Kidney (tissue), 14 donors: ENCODE results near the gene EWSR1. TPM values are rescaled to one million over a fixed set of nuclear protein-coding genes. Genes with fewer than 3 reads are reported as not detected.
"Not testable (repeated sequence)": the region's sequence is repeated elsewhere in the genome, so short reads cannot be mapped to it uniquely, and the experiment has no call there.

Source experiments
- DNase-seq, 5 donors: peaks; one replicate each; pipeline ENCODE4 v3.0.0-alpha.2; 2013 to 2020
- FAIRE-seq: peaks from 2 replicates; lab custom pipeline; 2012; peaks lifted over from hg19 to GRCh38; lab: Jason Lieb, UNC
- H3K27ac ChIP-seq, 2 donors: one replicate each; pipeline ENCODE4 v1.7.0; 2013; ENCODE audit warnings: low read depth in 2 of 2, low read length in 2 of 2, inconsistent platforms in 1 of 2
- H3K27me3 ChIP-seq: one replicate; pipeline ENCODE4 v1.7.1; 2013; ENCODE audit warnings: low read length, inconsistent platforms; ENCODE audit not compliant: control insufficient read depth, insufficient read depth
- H3K36me3 ChIP-seq, 3 donors: one replicate each; pipeline versions ENCODE4 v1.7.0 to v1.7.1; 2013; ENCODE audit warnings: low read length in 3 of 3, control low read depth in 1 of 3, inconsistent platforms in 1 of 3; ENCODE audit not compliant: insufficient read depth in 3 of 3, control insufficient read depth in 2 of 3
- H3K4me1 ChIP-seq, 3 donors: one replicate each; pipeline versions ENCODE4 v1.7.0 to v1.7.1; 2013; ENCODE audit warnings: low read length in 3 of 3, inconsistent platforms in 1 of 3, low read depth in 1 of 3; ENCODE audit not compliant: control insufficient read depth in 2 of 3, insufficient read depth in 2 of 3
- H3K4me3 ChIP-seq, 3 donors: one replicate each; pipeline versions ENCODE4 v1.7.0 to v1.8.1; 2013; ENCODE audit warnings: low read length in 3 of 3, control low read depth in 1 of 3, inconsistent platforms in 1 of 3
- H3K9ac ChIP-seq, 3 donors: one replicate each; pipeline versions ENCODE4 v1.7.0 to v1.7.1; 2013; ENCODE audit warnings: low read length in 3 of 3, control low read depth in 1 of 3, inconsistent platforms in 1 of 3
- H3K9me3 ChIP-seq, 3 donors: one replicate each; pipeline versions ENCODE4 v1.7.0 to v1.7.1; 2013; ENCODE audit warnings: low read length in 3 of 3, control low read depth in 1 of 3, inconsistent platforms in 1 of 3; ENCODE audit not compliant: control insufficient read depth in 2 of 3, insufficient read depth in 1 of 3
- CTCF ChIP-seq: IDR thresholded peaks from 3 replicates; pipeline ENCODE4 v1.5.1; 2012; ENCODE audit warnings: mild to moderate bottlenecking, moderate library complexity, borderline replicate concordance; ENCODE audit not compliant: insufficient read depth; ENCODE audit errors: extremely low read depth
- intact Hi-C: fragments of 100-400 bp; cut with DNase I; formaldehyde crosslinking; loops from one replicate; pipeline ENCODE4 v1.11.1; 2022
- polyA plus RNA-seq: library from polyadenylated mRNA; stranded (reverse); fragments of 350-450 nt; fragmentation: Illumina TruSeq; extraction: RNeasy Lipid Tissue Mini Kit (QIAGEN cat#74804); gene quantifications from one replicate; pipeline ENCODE4 v1.2.3, GENCODE V29; 2014; ENCODE audit warnings: low read depth, low replicate concordance; ENCODE audit not compliant: insufficient read depth
- total RNA-seq: library from RNA; stranded (reverse); fragmentation: NEBNext Ultra II Directional; extraction: Animal tissue kit (Norgen Biotek cat#: 25700); gene quantifications from one replicate; pipeline ENCODE4 v1.2.1, GENCODE V29; 2021
- donor health status: control.
- donor health status: control.
- donor health status: control.
- donor health status: control.
- donor health status: control.
- donor health status: DM: yes; HTN: yes; CAD: no.
- donor health status: Normal renal cell carcinoma (clear cell type).

EWSR1 gene
- total and polyA plus RNA-seq, 2 donors from 2014 or later = 124 to 214 TPM

GRCh38 chr22:29231971-29232959, 35.8 kb upstream of the EWSR1 start:
- no peak overlapping the region for H3K9ac ChIP-seq
- intact Hi-C loops = no loop called here
- no peaks in the 10 kb centered on the region for H3K27me3 ChIP-seq
- peak in 3 of 5 donors; percentile 31 to 91 (median 62) for DNase-seq
- no peak overlapping the region for H3K4me3 ChIP-seq
- no peaks in the 10 kb centered on the region for H3K9me3 ChIP-seq
- H3K27ac ChIP-seq = peak overlapping the region in 1 of 2 donors; percentile 67
- H3K4me1 ChIP-seq = peaks cover 0 to 6% (median 0%) of the 10 kb centered on the region in 3 donors
- H3K36me3 ChIP-seq = no peaks in the 10 kb centered on the region
- TF ChIP-seq CTCF = no peak
- no peak for FAIRE-seq

- no peak for TF ChIP-seq CTCF
- Histone ChIP-seq H3K4me3 (no peak overlapping the region), H3K27ac (no peak overlapping the region), H3K27me3 (no peaks in the 10 kb centered on the region), H3K9me3 (no peaks in the 10 kb centered on the region), H3K4me1 (peaks cover 0 to 6% (median 0%) of the 10 kb centered on the region in 3 donors), H3K36me3 (no peaks in the 10 kb centered on the region), H3K9ac (no peak overlapping the region)
- FAIRE-seq (no peak), DNase-seq (peak in 1 of 5 donors; percentile 31)
- intact Hi-C loops = no loop called here
Observed at GRCh38 chr22:29233277-29233877, 34.7 kb upstream of the EWSR1 start.

GRCh38 chr22:29240481-29240880, 27.6 kb upstream of the EWSR1 start:
- FAIRE-seq, intact Hi-C loops: not testable (repeated sequence)

GRCh38 chr22:29243874-29244446, 24.1 kb upstream of the EWSR1 start:
- DNase-seq = no peak
- intact Hi-C loops = no loop called here
- H3K4me3 ChIP-seq = no peak overlapping the region
- peaks cover 0 to 8% (median 0%) of the 10 kb centered on the region in 3 donors for H3K36me3 ChIP-seq
- no peak for FAIRE-seq
- H3K9ac ChIP-seq = no peak overlapping the region
- H3K27ac ChIP-seq = no peak overlapping the region
- H3K9me3 ChIP-seq = no peaks in the 10 kb centered on the region
- H3K27me3 ChIP-seq = no peaks in the 10 kb centered on the region
- TF ChIP-seq CTCF = no peak
- peaks cover 0 to 2% (median 0%) of the 10 kb centered on the region in 3 donors for H3K4me1 ChIP-seq

More at GRCh38 chr22:29240481-29240880, 27.6 kb upstream of the EWSR1 start:
- H3K4me3 ChIP-seq, H3K27me3 ChIP-seq, H3K9me3 ChIP-seq, H3K9ac ChIP-seq, H3K27ac ChIP-seq, H3K4me1 ChIP-seq, H3K36me3 ChIP-seq: not testable (repeated sequence)
- peak in 4 of 5 donors; percentile 38 to 62 (median 52) for DNase-seq
